ENCODE measurements around the gene AK9.

GRCh38 chr6:109521080-109521479 is 169.9 kb downstream of the AK9 start:
- TF ChIP-seq CTCF (IDR thresholded peaks at IDR 0.05; ENCODE audit: low read length), result no peak
- TF ChIP-seq EZH2 (IDR thresholded peaks at IDR 0.05; ENCODE audit: borderline replicate concordance, low read length), result no peak
